Muscle layer of colon (tissue), 2 donors: ENCODE results near the gene COL13A1.

ENCODE experiments used
- H3K27ac ChIP-seq: one replicate; pipeline ENCODE4 v1.7.0; 2013; ENCODE audit warnings: low read depth, mild to moderate bottlenecking, low read length, moderate library complexity
- H3K27me3 ChIP-seq, 2 donors: one replicate each; pipeline ENCODE4 v1.7.0; 2013; ENCODE audit warnings: low read length in 2 of 2, mild to moderate bottlenecking in 2 of 2; ENCODE audit not compliant: insufficient read depth in 2 of 2, control insufficient read depth in 1 of 2
- H3K36me3 ChIP-seq: one replicate; pipeline ENCODE4 v1.7.0; 2013; ENCODE audit warnings: mild to moderate bottlenecking, low read length; ENCODE audit not compliant: insufficient read depth
- H3K4me1 ChIP-seq: one replicate; pipeline ENCODE4 v1.7.0; 2013; ENCODE audit warnings: mild to moderate bottlenecking, low read length; ENCODE audit not compliant: insufficient read depth
- H3K4me3 ChIP-seq, 2 donors: one replicate each; pipeline ENCODE4 v1.7.0; 2013; ENCODE audit warnings: low read length in 2 of 2, low read depth in 1 of 2, mild to moderate bottlenecking in 1 of 2, moderate library complexity in 1 of 2
- H3K9ac ChIP-seq: one replicate; pipeline ENCODE4 v1.7.0; 2013; ENCODE audit warnings: low read length
- H3K9me3 ChIP-seq: one replicate; pipeline ENCODE4 v1.7.0; 2013; ENCODE audit warnings: mild to moderate bottlenecking, low read length
- donor health status: abdominal sarcoma.
- donor health status: Adenocarcinoma of cecum.

Gene COL13A1

GRCh38 chr10:69809318-69809717 is 7.6 kb downstream of the COL13A1 start:
- H3K4me3 ChIP-seq: no peak overlapping the region
- no peaks in the 10 kb centered on the region for H3K27me3 ChIP-seq
- no peaks in the 10 kb centered on the region for H3K4me1 ChIP-seq
- H3K36me3 ChIP-seq: no peaks in the 10 kb centered on the region
- no peaks in the 10 kb centered on the region for H3K9me3 ChIP-seq
- H3K9ac ChIP-seq: no peak overlapping the region
- no peak overlapping the region for H3K27ac ChIP-seq

- no peak overlapping the region for H3K9ac ChIP-seq
- no peaks in the 10 kb centered on the region for H3K4me1 ChIP-seq
- H3K36me3 ChIP-seq: no peaks in the 10 kb centered on the region
- H3K9me3 ChIP-seq: no peaks in the 10 kb centered on the region
- H3K4me3 ChIP-seq: no peak overlapping the region
- no peak overlapping the region for H3K27ac ChIP-seq
- H3K27me3 ChIP-seq: no peaks in the 10 kb centered on the region
Observed at GRCh38 chr10:69810097-69810496, 8.4 kb downstream of the COL13A1 start.

- no peaks in the 10 kb centered on the region for H3K36me3 ChIP-seq
- no peaks in the 10 kb centered on the region for H3K9me3 ChIP-seq
- H3K27me3 ChIP-seq: no peaks in the 10 kb centered on the region
- no peaks in the 10 kb centered on the region for H3K4me1 ChIP-seq
- no peak overlapping the region for H3K27ac ChIP-seq
- no peak overlapping the region for H3K9ac ChIP-seq
- H3K4me3 ChIP-seq: no peak overlapping the region
Observed at GRCh38 chr10:69810675-69811397, 9.1 kb downstream of the COL13A1 start.

- Histone ChIP-seq H3K9me3 (no peaks in the 10 kb centered on the region), H3K9ac (no peak overlapping the region), H3K36me3 (no peaks in the 10 kb centered on the region), H3K27me3 (no peaks in the 10 kb centered on the region), H3K4me3 (no peak overlapping the region), H3K27ac (no peak overlapping the region), H3K4me1 (no peaks in the 10 kb centered on the region)
Observed at GRCh38 chr10:69813632-69814031, 11.9 kb downstream of the COL13A1 start.

- no peaks in the 10 kb centered on the region for H3K9me3 ChIP-seq
- no peaks in the 10 kb centered on the region for H3K27me3 ChIP-seq
- no peak overlapping the region for H3K27ac ChIP-seq
- no peak overlapping the region for H3K4me3 ChIP-seq
- no peaks in the 10 kb centered on the region for H3K36me3 ChIP-seq
- H3K4me1 ChIP-seq: no peaks in the 10 kb centered on the region
- H3K9ac ChIP-seq: no peak overlapping the region
Observed at GRCh38 chr10:69814251-69814650, 12.5 kb downstream of the COL13A1 start.

- Histone ChIP-seq H3K9me3 (no peaks in the 10 kb centered on the region), H3K36me3 (no peaks in the 10 kb centered on the region), H3K4me3 (no peak overlapping the region), H3K27me3 (no peaks in the 10 kb centered on the region), H3K27ac (no peak overlapping the region), H3K4me1 (no peaks in the 10 kb centered on the region), H3K9ac (no peak overlapping the region)
Observed at GRCh38 chr10:69815104-69815503, 13.4 kb downstream of the COL13A1 start.

- no peaks in the 10 kb centered on the region for H3K9me3 ChIP-seq
Observed at GRCh38 chr10:69816521-69816920, 14.8 kb downstream of the COL13A1 start.

GRCh38 chr10:69817078-69817581 is 15.4 kb downstream of the COL13A1 start:
- Histone ChIP-seq H3K4me1 (no peaks in the 10 kb centered on the region), H3K27ac (no peak overlapping the region), H3K27me3 (no peaks in the 10 kb centered on the region), H3K9ac (no peak overlapping the region), H3K36me3 (no peaks in the 10 kb centered on the region), H3K9me3 (no peaks in the 10 kb centered on the region), H3K4me3 (no peak overlapping the region)

More at GRCh38 chr10:69816521-69816920, 14.8 kb downstream of the COL13A1 start:
- Histone ChIP-seq H3K9ac (no peak overlapping the region), H3K27ac (no peak overlapping the region), H3K4me3 (no peak overlapping the region), H3K4me1 (no peaks in the 10 kb centered on the region), H3K27me3 (no peaks in the 10 kb centered on the region), H3K36me3 (no peaks in the 10 kb centered on the region)

GRCh38 chr10:69818676-69819239 is 17.1 kb downstream of the COL13A1 start:
- Histone ChIP-seq H3K9ac (no peak overlapping the region), H3K27ac (no peak overlapping the region), H3K36me3 (no peaks in the 10 kb centered on the region), H3K9me3 (no peaks in the 10 kb centered on the region), H3K27me3 (no peaks in the 10 kb centered on the region), H3K4me1 (no peaks in the 10 kb centered on the region), H3K4me3 (no peak overlapping the region)

GRCh38 chr10:69819716-69820506 is 18.2 kb downstream of the COL13A1 start:
- H3K27me3 ChIP-seq: no peaks in the 10 kb centered on the region
- no peak overlapping the region for H3K9ac ChIP-seq
- no peak overlapping the region for H3K27ac ChIP-seq
- no peak overlapping the region for H3K4me3 ChIP-seq
- H3K36me3 ChIP-seq: no peaks in the 10 kb centered on the region
- no peaks in the 10 kb centered on the region for H3K9me3 ChIP-seq
- no peaks in the 10 kb centered on the region for H3K4me1 ChIP-seq

- Histone ChIP-seq H3K27ac (no peak overlapping the region), H3K4me3 (no peak overlapping the region), H3K9ac (no peak overlapping the region), H3K4me1 (no peaks in the 10 kb centered on the region), H3K27me3 (no peaks in the 10 kb centered on the region), H3K36me3 (no peaks in the 10 kb centered on the region), H3K9me3 (no peaks in the 10 kb centered on the region)
Observed at GRCh38 chr10:69820817-69821216, 19.1 kb downstream of the COL13A1 start.
